Measurements from ENCODE around the gene ZNF536.

DNA sequence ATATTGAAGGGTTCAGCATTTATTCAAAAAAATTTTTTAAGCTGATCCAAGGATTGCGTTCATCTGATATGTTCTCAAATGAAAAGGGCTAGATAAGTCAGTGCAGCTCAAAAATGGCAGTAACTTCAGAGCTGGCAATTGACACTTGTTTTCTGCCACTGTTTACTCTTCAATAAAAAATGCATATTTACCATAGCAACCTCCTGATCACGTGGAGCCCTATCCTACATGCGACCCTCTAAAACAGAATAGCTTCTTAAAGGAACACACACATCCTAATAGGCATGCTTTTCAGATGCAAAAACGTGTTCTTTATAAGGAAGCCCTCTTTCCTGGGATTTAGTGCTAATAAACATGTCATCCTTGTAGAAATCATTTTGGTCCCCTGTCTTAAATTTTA lies 150.2 kb downstream of the ZNF536 start:
- TF ChIP-seq, protein P1, sequence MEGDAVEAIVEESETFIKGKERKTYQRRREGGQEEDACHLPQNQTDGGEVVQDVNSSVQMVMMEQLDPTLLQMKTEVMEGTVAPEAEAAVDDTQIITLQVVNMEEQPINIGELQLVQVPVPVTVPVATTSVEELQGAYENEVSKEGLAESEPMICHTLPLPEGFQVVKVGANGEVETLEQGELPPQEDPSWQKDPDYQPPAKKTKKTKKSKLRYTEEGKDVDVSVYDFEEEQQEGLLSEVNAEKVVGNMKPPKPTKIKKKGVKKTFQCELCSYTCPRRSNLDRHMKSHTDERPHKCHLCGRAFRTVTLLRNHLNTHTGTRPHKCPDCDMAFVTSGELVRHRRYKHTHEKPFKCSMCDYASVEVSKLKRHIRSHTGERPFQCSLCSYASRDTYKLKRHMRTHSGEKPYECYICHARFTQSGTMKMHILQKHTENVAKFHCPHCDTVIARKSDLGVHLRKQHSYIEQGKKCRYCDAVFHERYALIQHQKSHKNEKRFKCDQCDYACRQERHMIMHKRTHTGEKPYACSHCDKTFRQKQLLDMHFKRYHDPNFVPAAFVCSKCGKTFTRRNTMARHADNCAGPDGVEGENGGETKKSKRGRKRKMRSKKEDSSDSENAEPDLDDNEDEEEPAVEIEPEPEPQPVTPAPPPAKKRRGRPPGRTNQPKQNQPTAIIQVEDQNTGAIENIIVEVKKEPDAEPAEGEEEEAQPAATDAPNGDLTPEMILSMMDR (conservative IDR thresholded peaks at IDR 0.05 in 1 of 2, IDR thresholded peaks at IDR 0.05 in 1 of 2; ENCODE audit: low read depth in 1 of 2, low read length in 2 of 2), result no peak
- no peak for TF ChIP-seq EZH2 (IDR thresholded peaks at IDR 0.05; ENCODE audit: low read length, missing control alignments)
